PC-9 (cell line): Measurements from ENCODE around the gene ABLIM2.

Experiments used
- CTCF ChIP-seq: fragments of 200-600 bp; sonication (generic); conservative IDR thresholded peaks from 2 replicates; pipeline ENCODE4 v1.6.1; 2017; ENCODE audit warnings: mixed run types, antibody characterized with exemption, mild to moderate bottlenecking, moderate library complexity
- EZH2 ChIP-seq: fragments of 200-600 bp; sonication (generic); IDR thresholded peaks from 2 replicates; pipeline ENCODE4 v1.8.0; 2017; ENCODE audit warnings: antibody characterized with exemption, low read depth

GRCh38 chr4:8085491-8086117 is 73.0 kb downstream of the ABLIM2 start:
- TF ChIP-seq CTCF (no peak), EZH2 (no peak)
